ENCODE measurements around the gene FAM81B.

DNA sequence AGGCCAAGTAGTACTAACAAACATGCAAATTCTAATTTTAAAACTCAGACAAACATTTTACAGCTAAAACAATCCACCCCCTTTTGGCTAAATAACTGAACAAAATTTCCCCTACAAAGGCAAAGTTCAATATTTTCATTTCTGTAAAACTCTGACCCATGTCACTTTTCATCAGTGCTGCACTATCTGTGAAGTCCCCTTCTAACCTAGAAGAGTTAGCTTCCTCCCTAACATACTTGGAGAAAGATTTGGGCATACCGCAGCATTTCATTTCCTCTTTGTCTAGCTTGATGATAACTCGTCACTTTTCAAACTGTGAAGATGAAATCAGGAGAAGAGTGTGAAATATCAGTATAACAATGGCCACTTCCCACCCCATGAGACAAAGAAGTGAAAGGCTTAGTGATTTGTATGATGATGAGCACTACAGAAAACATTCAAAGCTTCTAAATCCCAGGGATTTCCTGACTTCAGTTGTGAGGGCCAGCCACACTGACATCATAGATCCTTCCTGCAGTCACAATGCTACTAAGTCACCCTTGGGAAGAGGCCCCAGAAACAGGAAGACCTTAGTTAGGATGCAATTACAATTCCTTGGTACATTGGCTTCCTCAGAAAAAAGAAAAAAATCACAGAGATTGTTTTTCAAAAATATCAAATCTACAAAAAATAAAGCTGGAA lies at the start of gene FAM81B:
- TF ChIP-seq, protein P1, sequence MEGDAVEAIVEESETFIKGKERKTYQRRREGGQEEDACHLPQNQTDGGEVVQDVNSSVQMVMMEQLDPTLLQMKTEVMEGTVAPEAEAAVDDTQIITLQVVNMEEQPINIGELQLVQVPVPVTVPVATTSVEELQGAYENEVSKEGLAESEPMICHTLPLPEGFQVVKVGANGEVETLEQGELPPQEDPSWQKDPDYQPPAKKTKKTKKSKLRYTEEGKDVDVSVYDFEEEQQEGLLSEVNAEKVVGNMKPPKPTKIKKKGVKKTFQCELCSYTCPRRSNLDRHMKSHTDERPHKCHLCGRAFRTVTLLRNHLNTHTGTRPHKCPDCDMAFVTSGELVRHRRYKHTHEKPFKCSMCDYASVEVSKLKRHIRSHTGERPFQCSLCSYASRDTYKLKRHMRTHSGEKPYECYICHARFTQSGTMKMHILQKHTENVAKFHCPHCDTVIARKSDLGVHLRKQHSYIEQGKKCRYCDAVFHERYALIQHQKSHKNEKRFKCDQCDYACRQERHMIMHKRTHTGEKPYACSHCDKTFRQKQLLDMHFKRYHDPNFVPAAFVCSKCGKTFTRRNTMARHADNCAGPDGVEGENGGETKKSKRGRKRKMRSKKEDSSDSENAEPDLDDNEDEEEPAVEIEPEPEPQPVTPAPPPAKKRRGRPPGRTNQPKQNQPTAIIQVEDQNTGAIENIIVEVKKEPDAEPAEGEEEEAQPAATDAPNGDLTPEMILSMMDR (IDR thresholded peaks at IDR 0.05 in 4 of 5, conservative IDR thresholded peaks at IDR 0.05 in 1 of 5), result no peak
- no peak for TF ChIP-seq POLR2A (IDR thresholded peaks at IDR 0.05)

All from gastrocnemius medialis (tissue), 4 donors.